HG02870 (cell line): ENCODE measurements around the gene NAALADL2.
"Not testable (repeated sequence)": the region's sequence is repeated elsewhere in the genome, so short reads cannot be mapped to it uniquely, and the experiment has no call there.

Source experiments
- ATAC-seq: cut with Tn5 transposase; IDR thresholded peaks from one replicate; pipeline ENCODE4 v1.9.1; 2021; ENCODE audit warnings: mild to moderate bottlenecking, moderate library complexity; ENCODE audit not compliant: unreplicated experiment

Gene NAALADL2

DNA sequence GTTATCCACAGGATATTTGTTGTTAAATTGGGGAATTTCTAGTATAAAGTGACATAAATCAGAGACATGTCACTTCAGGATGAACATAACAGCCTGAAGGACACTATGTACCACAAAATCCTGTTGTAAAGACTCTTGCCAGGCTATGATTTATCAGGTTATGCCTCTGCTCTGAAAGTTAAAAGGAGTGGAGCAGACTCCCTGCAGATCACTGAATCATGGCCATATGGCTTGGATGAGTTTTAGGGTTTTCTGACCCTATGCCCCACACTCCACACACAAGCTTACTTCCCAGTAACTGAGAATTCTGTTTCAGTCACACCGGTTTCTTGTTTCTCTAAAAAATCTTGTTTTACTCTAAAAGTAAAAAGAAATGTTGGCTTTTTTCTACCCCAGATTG is 869.4 kb downstream of the NAALADL2 start:
- no peak for ATAC-seq

DNA sequence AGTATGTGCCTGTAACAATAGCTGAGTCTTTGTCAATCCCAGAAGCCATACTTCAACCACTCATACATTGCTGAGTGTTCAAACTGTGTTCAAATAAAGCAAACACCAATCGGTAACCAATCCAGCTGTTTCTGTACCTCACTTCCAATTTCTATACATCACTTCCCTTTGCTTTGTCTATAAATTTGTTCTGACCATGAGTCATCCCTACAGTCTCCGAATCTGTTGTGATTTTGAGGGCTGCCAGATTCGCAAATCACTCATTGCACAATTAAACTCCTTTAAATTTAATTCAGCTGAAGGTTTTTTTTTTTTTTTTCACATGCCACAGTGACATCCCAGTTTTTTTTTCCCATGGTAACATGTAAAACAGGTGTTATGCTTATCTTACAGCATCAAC is 870.3 kb downstream of the NAALADL2 start:
- ATAC-seq, result no peak

DNA sequence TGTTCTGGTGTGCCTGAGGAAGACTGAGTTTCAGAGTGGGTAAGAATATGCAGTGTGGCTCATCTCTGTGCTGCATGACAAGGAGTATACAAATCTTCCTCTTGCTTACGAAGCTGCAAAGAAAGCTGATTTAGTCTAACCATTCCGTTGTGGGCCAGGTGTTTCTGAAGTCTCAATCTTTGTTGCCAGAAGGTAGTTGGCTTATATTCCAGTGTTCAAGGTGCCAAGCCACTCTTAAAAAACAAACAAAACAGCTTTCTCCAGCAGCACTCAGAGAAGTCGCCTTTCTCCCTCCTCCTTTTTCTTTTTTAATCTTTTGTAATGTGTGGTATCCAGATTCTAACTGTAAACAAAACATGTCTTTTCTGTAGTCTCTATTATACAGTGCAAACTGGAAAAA is 872.4 kb downstream of the NAALADL2 start:
- no peak for ATAC-seq

DNA sequence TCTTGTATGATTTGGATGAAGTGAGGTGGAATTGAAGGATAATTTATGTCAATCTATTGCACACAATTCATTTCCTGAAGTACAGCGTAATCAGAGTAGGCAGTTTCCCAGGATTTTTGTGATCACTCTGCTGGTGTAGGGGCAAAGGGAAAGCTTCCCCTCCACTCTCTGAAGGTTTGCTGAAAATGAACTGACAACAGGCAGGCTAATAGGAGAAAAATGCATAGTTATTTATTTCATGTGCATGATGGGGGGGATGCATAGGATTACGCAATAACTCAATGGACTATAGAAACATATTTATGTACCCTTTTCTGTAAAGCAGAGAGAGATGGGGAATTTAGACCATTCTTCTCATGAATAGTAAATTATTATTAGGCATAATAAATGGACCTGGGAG is 872.9 kb downstream of the NAALADL2 start:
- ATAC-seq, result no peak

DNA sequence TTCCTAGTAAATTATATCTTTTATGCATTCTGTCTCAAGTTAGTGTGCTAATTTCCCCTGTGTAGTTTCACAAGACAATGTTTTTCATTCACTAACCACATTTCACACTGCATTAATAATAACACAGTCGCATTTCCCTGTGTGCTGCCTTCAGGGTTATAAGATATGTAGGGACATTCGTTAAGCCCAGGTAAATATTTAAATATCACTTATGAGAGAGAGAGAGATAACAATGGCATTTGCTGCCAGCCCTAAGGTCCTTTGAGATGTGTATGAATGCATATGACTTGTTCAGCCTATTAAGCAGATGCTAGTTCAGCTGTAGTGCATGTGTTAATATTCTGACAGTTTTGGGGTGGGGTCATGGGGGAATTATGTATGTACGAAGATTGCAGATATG is 876.7 kb downstream of the NAALADL2 start:
- ATAC-seq, result no peak

DNA sequence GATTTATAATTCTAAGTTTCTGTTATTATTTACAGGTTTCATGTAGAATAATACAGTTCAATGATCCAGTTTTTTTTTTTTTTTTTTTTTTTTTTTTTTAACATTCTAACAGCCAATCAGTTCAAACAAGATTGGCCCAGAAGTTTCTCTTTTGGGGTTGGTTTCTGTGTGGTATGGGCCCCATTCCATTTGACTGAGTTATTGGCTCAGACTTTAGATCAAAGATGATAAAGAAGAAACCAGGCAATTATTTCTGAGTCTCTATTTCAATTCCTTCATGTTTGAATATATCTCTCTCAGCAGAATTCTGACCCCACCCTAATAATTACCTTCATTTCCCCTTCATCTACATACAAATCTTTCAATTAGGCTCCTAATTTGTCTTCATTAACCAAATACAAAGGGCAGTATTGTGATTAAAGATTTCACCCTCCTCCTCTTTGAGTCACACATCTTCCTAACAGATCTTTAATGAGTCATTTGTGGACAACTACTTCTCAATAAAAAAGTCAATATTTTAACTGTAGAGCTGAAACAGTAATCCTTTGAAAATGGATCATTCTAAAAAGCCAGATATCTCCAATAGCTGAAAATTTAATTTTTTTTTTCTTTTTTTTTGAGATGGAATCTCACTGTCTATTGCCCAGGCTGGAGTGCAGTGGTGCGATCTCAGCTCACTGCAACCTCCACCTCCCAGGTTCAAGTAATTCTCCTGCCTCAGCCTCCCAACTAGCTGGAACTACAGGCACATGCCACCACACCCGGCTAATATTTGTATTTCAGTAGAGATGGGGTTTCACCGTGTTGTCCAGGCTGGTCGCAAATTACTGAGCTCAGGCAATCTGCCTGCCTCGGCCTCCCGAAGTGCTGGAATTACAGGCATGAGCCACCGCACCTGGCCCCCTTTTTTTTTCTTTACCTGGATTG is 878.8 kb downstream of the NAALADL2 start:
- ATAC-seq, result no peak

DNA sequence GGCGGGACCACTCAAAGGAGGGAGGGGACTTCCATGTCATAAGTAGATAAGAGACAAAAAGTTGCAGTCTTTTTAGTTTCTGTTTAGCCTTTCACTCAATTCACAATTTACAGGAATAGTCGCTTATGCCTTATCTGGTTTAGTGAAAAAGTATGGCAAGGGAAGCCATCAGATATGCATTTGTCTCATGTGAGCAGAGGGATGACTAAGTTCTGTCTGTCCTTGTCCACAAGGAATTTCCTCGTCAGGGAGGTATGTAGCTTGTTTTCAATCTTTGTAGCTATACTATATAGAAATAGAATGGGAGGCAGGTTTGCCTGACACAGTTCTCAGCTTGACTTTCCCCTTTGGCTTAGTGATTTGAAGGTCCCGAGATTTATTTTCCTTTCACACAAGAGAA is 882.8 kb downstream of the NAALADL2 start:
- no peak for ATAC-seq

DNA sequence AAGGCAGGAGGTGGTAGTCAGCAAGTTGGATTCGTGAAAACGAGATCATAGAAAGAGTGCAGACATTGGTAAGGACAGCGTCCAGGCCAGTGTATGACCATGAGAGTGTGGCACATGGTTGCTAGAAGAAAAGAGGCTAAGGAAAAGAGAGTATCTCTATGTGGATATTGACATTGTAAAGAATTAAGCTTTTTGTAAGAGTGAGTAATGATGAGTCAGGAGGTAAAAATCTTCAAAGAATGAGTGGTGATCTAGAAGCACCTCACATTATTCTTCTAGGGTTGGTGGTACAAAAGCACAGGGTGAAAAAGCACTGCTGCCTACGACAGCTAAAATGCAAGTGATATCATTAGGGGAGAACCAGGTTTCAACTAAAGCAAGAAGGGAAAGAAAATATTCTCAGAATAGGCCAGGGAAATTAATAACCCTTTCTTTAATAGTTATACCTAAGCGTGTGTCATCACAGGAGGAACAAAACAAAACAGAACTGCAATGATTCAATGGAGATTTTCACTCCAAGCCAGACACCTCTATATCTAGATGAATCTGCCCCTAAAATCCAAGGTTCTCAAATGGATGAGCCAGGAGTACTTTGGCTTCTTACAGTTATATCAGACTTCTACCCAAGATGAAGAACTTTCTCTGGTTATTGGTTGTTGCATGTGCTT is 884.7 kb downstream of the NAALADL2 start:
- no peak for ATAC-seq

GRCh38 chr3:175746308-175746707 is 887.2 kb downstream of the NAALADL2 start:
- no peak for ATAC-seq

GRCh38 chr3:175748087-175748730 is 889.1 kb downstream of the NAALADL2 start:
- no peak for ATAC-seq

DNA sequence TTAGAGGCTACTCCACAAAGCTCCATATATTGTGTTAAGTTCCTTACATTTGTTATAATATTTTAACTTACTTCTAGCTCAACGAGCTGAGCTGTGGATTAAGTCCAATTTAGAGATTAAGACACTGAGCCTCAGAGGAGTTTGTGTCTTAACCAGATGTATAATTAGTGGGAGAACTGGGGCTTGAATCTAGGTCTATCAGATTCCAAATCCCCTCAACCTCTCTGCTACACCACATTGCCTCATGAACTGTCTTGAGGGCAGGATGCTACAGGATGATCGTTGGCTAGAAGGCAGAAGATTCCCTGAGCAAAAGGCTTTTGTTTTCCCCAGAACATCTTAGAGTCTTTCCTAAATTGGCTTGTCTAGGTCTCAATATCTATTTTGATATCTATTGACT is 890.8 kb downstream of the NAALADL2 start:
- ATAC-seq, result no peak

GRCh38 chr3:175751089-175751488 is 892.0 kb downstream of the NAALADL2 start:
- no peak for ATAC-seq

DNA sequence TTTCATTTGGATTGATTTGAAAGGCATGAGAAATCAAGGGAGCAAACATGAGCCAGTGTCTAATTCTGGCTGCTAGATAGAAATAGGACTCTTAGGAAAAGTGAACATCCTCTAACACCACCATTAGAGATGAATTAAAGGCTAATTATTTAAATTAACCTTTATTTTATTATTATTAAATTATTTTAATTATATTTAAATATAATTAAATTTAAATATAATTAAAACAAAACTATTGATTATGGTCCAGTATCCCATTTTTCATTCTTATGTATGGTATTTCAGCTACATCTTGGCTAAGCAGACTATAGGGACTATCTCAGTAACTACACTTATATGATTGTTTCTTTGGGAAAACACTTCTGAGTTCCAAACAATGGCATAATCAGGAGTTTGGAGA is 904.8 kb downstream of the NAALADL2 start:
- no peak for ATAC-seq

GRCh38 chr3:175764722-175765121 is 905.6 kb downstream of the NAALADL2 start:
- no peak for ATAC-seq

DNA sequence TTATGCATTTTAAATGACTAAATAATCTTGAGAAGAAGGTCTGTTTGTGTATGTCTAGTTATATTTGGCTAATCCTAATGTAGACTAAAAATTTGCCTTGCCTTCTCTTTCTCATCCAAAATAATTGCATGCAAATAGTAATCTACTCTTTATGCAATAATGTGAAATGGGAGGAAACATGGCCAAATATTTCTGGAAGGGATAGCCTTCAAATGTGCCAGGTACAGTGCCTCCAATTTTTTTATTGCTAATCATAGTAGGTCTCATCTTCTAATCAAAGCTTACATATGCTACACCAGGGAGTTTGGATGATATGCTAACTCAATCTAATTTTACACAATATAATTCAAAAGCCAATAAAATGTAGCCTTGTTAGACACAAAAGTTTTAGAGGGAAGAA is 911.3 kb downstream of the NAALADL2 start:
- ATAC-seq, result no peak

- no peak for ATAC-seq
Measured at GRCh38 chr3:175777495-175777894, 918.4 kb downstream of the NAALADL2 start.

- ATAC-seq, result no peak
Measured at GRCh38 chr3:175777965-175778364, 918.8 kb downstream of the NAALADL2 start.

GRCh38 chr3:175778994-175779393 is 919.9 kb downstream of the NAALADL2 start:
- ATAC-seq, result no peak

GRCh38 chr3:175787109-175787508 is 928.0 kb downstream of the NAALADL2 start:
- not testable (repeated sequence) for ATAC-seq

- ATAC-seq, result no peak
Measured at GRCh38 chr3:175792245-175792644, 933.1 kb downstream of the NAALADL2 start.

DNA sequence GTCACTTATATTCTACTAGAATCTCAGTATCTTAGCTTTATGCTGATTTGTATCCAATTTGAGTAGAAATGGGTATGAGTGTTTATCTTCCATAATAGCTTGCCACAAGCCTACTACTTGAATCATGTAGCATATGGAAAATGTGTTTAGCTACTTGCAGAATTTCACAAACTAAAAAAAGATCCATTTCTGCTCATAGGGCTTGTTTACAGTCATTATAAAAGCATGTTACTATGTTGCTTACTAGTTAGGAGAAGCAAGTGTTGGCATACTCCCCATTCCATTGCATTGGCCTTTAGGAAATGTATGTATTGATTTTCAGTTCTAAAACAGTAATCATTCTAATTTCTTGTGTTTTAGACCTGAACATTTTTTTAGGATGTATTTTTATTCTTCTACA is 939.2 kb downstream of the NAALADL2 start:
- no peak for ATAC-seq

GRCh38 chr3:175805825-175806224 is 946.7 kb downstream of the NAALADL2 start:
- ATAC-seq, result no peak
